GM23338 (cell line): Measurements from ENCODE around the gene AQP10. TPM values are rescaled to one million over a fixed set of nuclear protein-coding genes. Genes with fewer than 3 reads are reported as not detected.
A peak's percentile ranks its signal among the peaks of the same experiment; 100 is the strongest.

Source experiments
- ATAC-seq: fragments of 200-7000 bp; cut with Tn5 transposase; 3 replicates; pipeline ENCODE4 v1.9.1; 2020
- DNase-seq: peaks from one replicate; pipeline ENCODE4 v3.0.0-alpha.2; 2015; ENCODE audit warnings: low spot score
- H2AFZ ChIP-seq: fragments of 200-600 bp; sonication (generic); 2 replicates; pipeline ENCODE4 v1.8.0; 2016; ENCODE audit warnings: antibody characterized with exemption, mild to moderate bottlenecking, moderate library complexity
- H3F3A ChIP-seq: fragments of 200-600 bp; sonication (generic); replicated peaks from 2 replicates; pipeline ENCODE4 v1.8.0; 2017; ENCODE audit warnings: antibody characterized with exemption, mixed run types, low read depth
- H3K27ac ChIP-seq: fragments of 200-600 bp; sonication (generic); 2 replicates; pipeline ENCODE4 v1.6.1; 2016; ENCODE audit warnings: low read depth
- H3K27me3 ChIP-seq: fragments of 200-600 bp; sonication (generic); 2 replicates; pipeline ENCODE4 v1.8.0; 2016; ENCODE audit warnings: mild to moderate bottlenecking, mixed run types, moderate library complexity; ENCODE audit not compliant: insufficient read depth
- H3K36me3 ChIP-seq: fragments of 200-600 bp; sonication (generic); 2 replicates; pipeline ENCODE4 v1.8.0; 2016; ENCODE audit warnings: mild to moderate bottlenecking; ENCODE audit not compliant: insufficient read depth
- H3K4me1 ChIP-seq: fragments of 200-600 bp; sonication (generic); 2 replicates; pipeline ENCODE4 v1.8.0; 2016; ENCODE audit warnings: mild to moderate bottlenecking, moderate library complexity; ENCODE audit not compliant: insufficient read depth
- H3K4me2 ChIP-seq: fragments of 200-600 bp; sonication (generic); 2 replicates; pipeline ENCODE4 v1.7.1; 2017; ENCODE audit warnings: mixed run types
- H3K4me3 ChIP-seq: fragments of 200-600 bp; sonication (generic); 2 replicates; pipeline ENCODE4 v1.6.1; 2016; ENCODE audit warnings: mixed run types
- H3K79me2 ChIP-seq: fragments of 200-600 bp; sonication (generic); replicated peaks from 2 replicates; pipeline ENCODE4 v1.8.0; 2017; ENCODE audit warnings: mild to moderate bottlenecking; ENCODE audit not compliant: insufficient read depth
- H3K9me2 ChIP-seq: fragments of 200-600 bp; sonication (generic); 2 replicates; pipeline ENCODE4 v1.8.0; 2017; ENCODE audit not compliant: insufficient read depth
- H4K20me1 ChIP-seq: fragments of 200-600 bp; sonication (generic); replicated peaks from 2 replicates; pipeline ENCODE4 v1.8.0; 2017; ENCODE audit warnings: mild to moderate bottlenecking; ENCODE audit not compliant: insufficient read depth
- H3K27ac Mint-ChIP-seq: 2 replicates; pipeline ENCODE4 v1.8.0; 2020; ENCODE audit warnings: inconsistent platforms, mild to moderate bottlenecking, moderate library complexity, mixed read lengths
- H3K27me3 Mint-ChIP-seq: 3 replicates; pipeline ENCODE4 v1.8.0; 2022; ENCODE audit warnings: low read depth, mild to moderate bottlenecking, moderate library complexity, mixed read lengths, inconsistent platforms; ENCODE audit not compliant: insufficient read depth, poor library complexity
- H3K36me3 Mint-ChIP-seq: 3 replicates; pipeline ENCODE4 v1.8.0; 2021; ENCODE audit warnings: low read depth, mild to moderate bottlenecking, inconsistent platforms, moderate library complexity, mixed read lengths
- H3K4me1 Mint-ChIP-seq: 3 replicates; pipeline ENCODE4 v1.8.0; 2020; ENCODE audit warnings: mild to moderate bottlenecking, inconsistent platforms, mixed read lengths
- H3K4me3 Mint-ChIP-seq: 3 replicates; pipeline ENCODE4 v1.8.0; 2021; ENCODE audit warnings: moderate library complexity, mild to moderate bottlenecking, inconsistent platforms, mixed read lengths
- H3K9me3 Mint-ChIP-seq: 3 replicates; pipeline ENCODE4 v1.8.0; 2020; ENCODE audit warnings: moderate library complexity, mild to moderate bottlenecking, inconsistent platforms, mixed read lengths
- CREB1 ChIP-seq: fragments of 250-450 bp; sonication (Bioruptor Pico); IDR thresholded peaks from 2 replicates; pipeline ENCODE4 v1.5.0; 2020; ENCODE audit warnings: low read depth, mild to moderate bottlenecking, moderate library complexity
- CTCF ChIP-seq, 2 experiments: fragments of 200-600 bp in 1 of 2; sonication (generic) in 1 of 2; conservative IDR thresholded peaks; 2 replicates each; pipeline versions ENCODE4 v1.5.1 to v1.6.1; 2016 to 2017; ENCODE audit warnings: antibody characterized with exemption in 2 of 2, low read depth in 2 of 2, mild to moderate bottlenecking in 2 of 2, moderate library complexity in 1 of 2
- EZH2 ChIP-seq: fragments of 200-600 bp; sonication (generic); IDR thresholded peaks from one replicate; pipeline ENCODE4 v1.8.0; 2017; ENCODE audit warnings: antibody characterized with exemption, mild to moderate bottlenecking, low read depth; ENCODE audit not compliant: unreplicated experiment
- EZH2phosphoT487 ChIP-seq: fragments of 200-600 bp; sonication (generic); IDR thresholded peaks from one replicate; pipeline ENCODE4 v1.8.1; 2018; ENCODE audit warnings: antibody characterized with exemption; ENCODE audit not compliant: unreplicated experiment
- JUNB ChIP-seq: IDR thresholded peaks from one replicate; pipeline ENCODE4 v1.6.1; 2016; ENCODE audit warnings: antibody characterized with exemption; ENCODE audit not compliant: unreplicated experiment
- NANOG ChIP-seq: IDR thresholded peaks from 2 replicates; pipeline ENCODE4 v1.6.1; 2016; ENCODE audit warnings: antibody characterized with exemption, borderline replicate concordance
- POLR2AphosphoS5 ChIP-seq: IDR thresholded peaks from 2 replicates; pipeline ENCODE4 v1.6.1; 2016; ENCODE audit warnings: antibody characterized with exemption, low read depth
- STAT1 ChIP-seq: IDR thresholded peaks from one replicate; pipeline ENCODE4 v1.6.1; 2016; ENCODE audit warnings: antibody characterized with exemption; ENCODE audit not compliant: unreplicated experiment
- ZNF114 ChIP-seq: fragments of 250-450 bp; sonication (Bioruptor Pico); IDR thresholded peaks from 2 replicates; pipeline ENCODE4 v1.5.0; 2020; ENCODE audit warnings: mild to moderate bottlenecking, moderate library complexity
- ZNF331 ChIP-seq: fragments of 250-450 bp; sonication (Bioruptor Pico); IDR thresholded peaks from 2 replicates; pipeline ENCODE4 v1.5.0; 2020; ENCODE audit warnings: low read depth, mild to moderate bottlenecking, moderate library complexity
- ZNF462 ChIP-seq: fragments of 250-450 bp; sonication (Bioruptor Pico); IDR thresholded peaks from 2 replicates; pipeline ENCODE4 v1.5.0; 2020; ENCODE audit warnings: mild to moderate bottlenecking, moderate library complexity
- polyA plus RNA-seq: library from polyadenylated mRNA; unstranded; fragments of >200 nt; fragmentation: Nextera tagmentation; extraction: Ambion mirVana; gene quantifications from 2 replicates; pipeline ENCODE4 v1.2.1, GENCODE V29; 2016
- total RNA-seq: library from RNA; depleted of rRNA; stranded (reverse); fragments of >200 nt; shearing (Covaris generic); gene quantifications from 2 replicates; pipeline ENCODE4 v1.2.3, GENCODE V29; 2014
- TF ChIP-seq, protein P1 (sequence below): IDR thresholded peaks from 2 replicates; pipeline ENCODE4 v1.6.1; 2016; ENCODE audit warnings: antibody characterized with exemption
- TF ChIP-seq, protein P2 (sequence below): IDR thresholded peaks from one replicate; pipeline ENCODE4 v1.6.1; 2018; ENCODE audit warnings: antibody characterized with exemption; ENCODE audit not compliant: unreplicated experiment

AQP10 gene
- total and polyA plus RNA-seq, 2 experiments from 2014 or later = not detected

GRCh38 chr1:154351363-154352068 lies 30.6 kb downstream of the AQP10 start:
- peak overlapping the region; percentile 16; the same call in 1 of the 3 replicates for H3K4me3 Mint-ChIP-seq
- DNase-seq (no peak), ATAC-seq (no peak)
- no peak overlapping the region for H3K27ac ChIP-seq
- no peak overlapping the region; the same call in 1 of the 2 replicates for H3K4me3 ChIP-seq
- no peaks in the 10 kb centered on the region for H3K27me3 ChIP-seq
- H3K36me3 Mint-ChIP-seq = peaks cover 27% of the 10 kb centered on the region
- no peaks in the 10 kb centered on the region for H3K79me2 ChIP-seq
- no peak overlapping the region for H3K27ac Mint-ChIP-seq
- no peak overlapping the region for H2AFZ ChIP-seq
- H3K36me3 ChIP-seq = peaks cover 11% of the 10 kb centered on the region
- no peaks in the 10 kb centered on the region; the same call in 2 of the 3 replicates for H3K9me3 Mint-ChIP-seq
- peaks cover 16% of the 10 kb centered on the region for H3K27me3 Mint-ChIP-seq
- H3K4me1 Mint-ChIP-seq = peaks cover 20% of the 10 kb centered on the region
- no peaks in the 10 kb centered on the region; the same call in 1 of the 2 replicates for H4K20me1 ChIP-seq
- TF ChIP-seq ZNF114 (CRISPR knock-in tag) (no peak), STAT1 (no peak), CTCF (conservative IDR thresholded peaks at IDR 0.05; ENCODE audit: low read depth in 2 of 2) (no peak), EZH2 (no peak), CREB1 (CRISPR knock-in tag) (no peak), ZNF331 (CRISPR knock-in tag) (no peak), POLR2AphosphoS5 (no peak; the same call in 1 of the 2 replicates), ZNF462 (no peak), EZH2phosphoT487 (no peak), JUNB (no peak), NANOG (no peak)
- TF ChIP-seq, protein P1, sequence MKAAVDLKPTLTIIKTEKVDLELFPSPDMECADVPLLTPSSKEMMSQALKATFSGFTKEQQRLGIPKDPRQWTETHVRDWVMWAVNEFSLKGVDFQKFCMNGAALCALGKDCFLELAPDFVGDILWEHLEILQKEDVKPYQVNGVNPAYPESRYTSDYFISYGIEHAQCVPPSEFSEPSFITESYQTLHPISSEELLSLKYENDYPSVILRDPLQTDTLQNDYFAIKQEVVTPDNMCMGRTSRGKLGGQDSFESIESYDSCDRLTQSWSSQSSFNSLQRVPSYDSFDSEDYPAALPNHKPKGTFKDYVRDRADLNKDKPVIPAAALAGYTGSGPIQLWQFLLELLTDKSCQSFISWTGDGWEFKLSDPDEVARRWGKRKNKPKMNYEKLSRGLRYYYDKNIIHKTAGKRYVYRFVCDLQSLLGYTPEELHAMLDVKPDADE = no peak
- TF ChIP-seq, protein P2, sequence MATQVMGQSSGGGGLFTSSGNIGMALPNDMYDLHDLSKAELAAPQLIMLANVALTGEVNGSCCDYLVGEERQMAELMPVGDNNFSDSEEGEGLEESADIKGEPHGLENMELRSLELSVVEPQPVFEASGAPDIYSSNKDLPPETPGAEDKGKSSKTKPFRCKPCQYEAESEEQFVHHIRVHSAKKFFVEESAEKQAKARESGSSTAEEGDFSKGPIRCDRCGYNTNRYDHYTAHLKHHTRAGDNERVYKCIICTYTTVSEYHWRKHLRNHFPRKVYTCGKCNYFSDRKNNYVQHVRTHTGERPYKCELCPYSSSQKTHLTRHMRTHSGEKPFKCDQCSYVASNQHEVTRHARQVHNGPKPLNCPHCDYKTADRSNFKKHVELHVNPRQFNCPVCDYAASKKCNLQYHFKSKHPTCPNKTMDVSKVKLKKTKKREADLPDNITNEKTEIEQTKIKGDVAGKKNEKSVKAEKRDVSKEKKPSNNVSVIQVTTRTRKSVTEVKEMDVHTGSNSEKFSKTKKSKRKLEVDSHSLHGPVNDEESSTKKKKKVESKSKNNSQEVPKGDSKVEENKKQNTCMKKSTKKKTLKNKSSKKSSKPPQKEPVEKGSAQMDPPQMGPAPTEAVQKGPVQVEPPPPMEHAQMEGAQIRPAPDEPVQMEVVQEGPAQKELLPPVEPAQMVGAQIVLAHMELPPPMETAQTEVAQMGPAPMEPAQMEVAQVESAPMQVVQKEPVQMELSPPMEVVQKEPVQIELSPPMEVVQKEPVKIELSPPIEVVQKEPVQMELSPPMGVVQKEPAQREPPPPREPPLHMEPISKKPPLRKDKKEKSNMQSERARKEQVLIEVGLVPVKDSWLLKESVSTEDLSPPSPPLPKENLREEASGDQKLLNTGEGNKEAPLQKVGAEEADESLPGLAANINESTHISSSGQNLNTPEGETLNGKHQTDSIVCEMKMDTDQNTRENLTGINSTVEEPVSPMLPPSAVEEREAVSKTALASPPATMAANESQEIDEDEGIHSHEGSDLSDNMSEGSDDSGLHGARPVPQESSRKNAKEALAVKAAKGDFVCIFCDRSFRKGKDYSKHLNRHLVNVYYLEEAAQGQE = no peak
- peaks cover 2% of the 10 kb centered on the region; the same call in 1 of the 2 replicates for H3F3A ChIP-seq
- peaks cover 8% of the 10 kb centered on the region; the same call in 1 of the 2 replicates for H3K4me1 ChIP-seq
- peak overlapping the region; percentile 97; the same call in 1 of the 2 replicates for H3K4me2 ChIP-seq
- H3K9me2 ChIP-seq = no peaks in the 10 kb centered on the region
